GM12878 (cell line): ENCODE data around the gene ANKRD6. TPM values are rescaled to one million over a fixed set of nuclear protein-coding genes. Genes with fewer than 3 reads are reported as not detected.
A peak's percentile ranks its signal among the peaks of the same experiment; 100 is the strongest.

Experiments used
- BHLHE40 ChIP-seq, 2 experiments: fragments of 450-650 bp in 1 of 2; IDR thresholded peaks; 2 replicates each; pipeline ENCODE4 v1.6.1; 2011 to 2017; ENCODE audit warnings: low read depth in 2 of 2, borderline replicate concordance in 1 of 2, improper control_type of control experiment in 1 of 2, low read length in 1 of 2, mild to moderate bottlenecking in 1 of 2
- CHD4 ChIP-seq: fragments of 200-600 bp; sonication (generic); IDR thresholded peaks from 2 replicates; pipeline ENCODE4 v1.6.1; 2016; ENCODE audit warnings: mild to moderate bottlenecking
- EP300 ChIP-seq, 2 experiments: fragments of 150-350 bp in 1 of 2; IDR thresholded peaks; 2 replicates each; pipeline ENCODE4 v1.6.1; 2011 to 2012; ENCODE audit warnings: low read depth in 2 of 2, low read length in 2 of 2, borderline replicate concordance in 1 of 2, improper control_type of control experiment in 1 of 2, inconsistent platforms in 1 of 2; ENCODE audit not compliant: control insufficient read depth in 1 of 2
- HDAC2 ChIP-seq: fragments of 200-600 bp; sonication (generic); IDR thresholded peaks from 2 replicates; pipeline ENCODE4 v1.6.1; 2017
- MTA3 ChIP-seq: IDR thresholded peaks from 2 replicates; pipeline ENCODE4 v1.6.1; 2012; ENCODE audit warnings: low read length, inconsistent platforms, borderline replicate concordance
- NFYA ChIP-seq: IDR thresholded peaks from 2 replicates; pipeline ENCODE4 v1.6.1; 2011; ENCODE audit warnings: low read depth, mild to moderate bottlenecking, low read length, improper control_type of control experiment, borderline replicate concordance
- PAX8 ChIP-seq: fragments of 450-650 bp; IDR thresholded peaks from 2 replicates; pipeline ENCODE4 v1.6.1; 2017; ENCODE audit warnings: mild to moderate bottlenecking, moderate library complexity
- POU2F2 ChIP-seq: IDR thresholded peaks from 3 replicates; pipeline ENCODE4 v1.6.1; 2011; ENCODE audit warnings: low read depth, mild to moderate bottlenecking, low read length, borderline replicate concordance
- RELA ChIP-seq: fragments of 450-650 bp; IDR thresholded peaks from 2 replicates; pipeline ENCODE4 v1.8.0; 2014; ENCODE audit warnings: borderline replicate concordance; ENCODE audit not compliant: partially characterized antibody
- TARDBP ChIP-seq: IDR thresholded peaks from 2 replicates; pipeline ENCODE4 v1.6.1; 2016; ENCODE audit warnings: borderline replicate concordance
- TBL1XR1 ChIP-seq: IDR thresholded peaks from 2 replicates; pipeline ENCODE4 v1.6.1; 2012; ENCODE audit warnings: low read depth, low read length, improper control_type of control experiment
- YBX1 ChIP-seq: fragments of 450-650 bp; IDR thresholded peaks from 2 replicates; pipeline ENCODE4 v1.6.1; 2016; ENCODE audit warnings: antibody characterized with exemption
- ZNF217 ChIP-seq: fragments of 450-650 bp; IDR thresholded peaks from 2 replicates; pipeline ENCODE4 v1.6.1; 2017; ENCODE audit warnings: antibody characterized with exemption, mild to moderate bottlenecking
- polyA plus RNA-seq, 11 experiments: library from polyadenylated mRNA; depleted of rRNA in 4 of 11; unstranded in 6 of 11; stranded (reverse) in 5 of 11; fragments of >200 nt; fragmentation: Nextera tagmentation in 4 of 11; fragmentation: Illumina TruSeq in 1 of 11; extraction: Ambion mirVana in 4 of 11; extraction: Trizol in 1 of 11; gene quantifications; 1 replicate in 1 of 11; 2 replicates in 10 of 11; pipeline versions ENCODE4 v1.2.1 to v1.2.3, GENCODE V29; 2011 to 2016; ENCODE audit warnings: inconsistent platforms in 2 of 11, missing spikeins in 2 of 11, low read depth in 1 of 11
- total RNA-seq, 4 experiments: library from RNA; depleted of rRNA in 3 of 4; stranded (reverse); fragments of >200 nt in 3 of 4; fragmentation: Illumina TruSeq in 1 of 4; extraction: Trizol in 1 of 4; gene quantifications; 2 replicates each; pipeline versions ENCODE4 v1.2.1 to v1.2.3, GENCODE V29; 2013 to 2021
- TF ChIP-seq, protein P1 (sequence below): IDR thresholded peaks from 2 replicates; pipeline ENCODE4 v1.6.1; 2012; ENCODE audit warnings: low read depth, low read length, improper control_type of control experiment

The ANKRD6 gene
- total and polyA plus RNA-seq, 10 of the 15 experiments (the other 5 are each of a cell fraction or from before 2014, with no cell fraction given), result 0.03 to 0.90 (median 0.38) TPM

DNA sequence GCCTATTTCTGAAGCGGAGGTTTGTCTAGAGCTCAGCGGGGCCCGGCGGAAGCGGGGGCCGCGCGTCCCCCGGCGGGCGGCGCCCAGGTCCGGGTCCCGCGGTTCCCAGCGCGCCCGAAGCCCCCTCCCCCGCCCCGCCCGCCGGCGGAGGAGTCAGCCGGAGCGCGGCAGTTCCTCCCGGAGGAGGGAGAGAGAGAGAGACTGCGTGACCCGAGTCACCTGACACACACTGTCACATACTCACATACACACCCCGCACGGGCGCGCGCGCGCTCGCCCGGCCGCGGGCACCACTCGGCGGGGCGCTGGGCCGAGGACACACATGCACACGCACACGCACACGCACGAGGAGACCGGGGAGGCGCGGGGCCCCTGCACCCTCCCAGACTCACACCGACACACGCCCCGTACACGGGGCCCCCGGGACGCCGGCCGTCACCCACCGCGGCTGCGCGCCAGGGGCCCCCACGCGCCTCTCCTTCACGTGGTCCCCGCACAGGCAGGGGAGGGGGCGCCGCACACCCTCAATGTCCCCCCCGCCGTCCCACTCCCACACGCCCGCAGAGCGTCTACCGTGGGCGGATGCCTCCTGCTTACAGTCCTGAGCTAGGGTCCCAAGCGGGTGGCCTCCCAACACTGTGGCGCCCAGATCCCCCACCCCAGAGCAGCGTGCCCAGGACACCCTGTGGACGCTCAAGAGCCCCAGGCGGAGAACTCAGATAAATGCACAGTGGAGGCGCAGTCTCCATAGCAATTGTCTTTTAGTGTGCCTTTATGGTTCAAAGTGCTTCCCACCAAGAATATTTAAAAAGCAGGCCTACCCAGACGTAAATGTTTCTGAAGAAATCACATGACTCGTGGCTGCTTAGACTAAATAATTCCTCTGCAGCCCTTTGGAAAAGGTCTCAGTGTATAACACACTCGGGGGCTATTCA is 20.6 kb upstream of the ANKRD6 start, which contains the start of gene RRAGD (continued):
- TF ChIP-seq BHLHE40 (IDR thresholded peaks at IDR 0.05; ENCODE audit: borderline replicate concordance in 1 of 2, low read depth in 2 of 2, low read length in 1 of 2) (peak in 1 of 2 experiments; percentile 89; a peak in 2 of 4 replicates), CHD4 (no peak), PAX8 (no peak), TBL1XR1 (0 out of 2 replicates have a peak, but pooled peaks have one; percentile 7), RELA (no peak), MTA3 (no peak), NFYA (no peak), ZNF217 (no peak), POU2F2 (no peak), EP300 (IDR thresholded peaks at IDR 0.05; ENCODE audit: borderline replicate concordance in 1 of 2, control insufficient read depth in 1 of 2, low read depth in 2 of 2, low read length in 2 of 2) (no peak), YBX1 (no peak), HDAC2 (no peak), TARDBP (no peak)
- TF ChIP-seq, protein P1, sequence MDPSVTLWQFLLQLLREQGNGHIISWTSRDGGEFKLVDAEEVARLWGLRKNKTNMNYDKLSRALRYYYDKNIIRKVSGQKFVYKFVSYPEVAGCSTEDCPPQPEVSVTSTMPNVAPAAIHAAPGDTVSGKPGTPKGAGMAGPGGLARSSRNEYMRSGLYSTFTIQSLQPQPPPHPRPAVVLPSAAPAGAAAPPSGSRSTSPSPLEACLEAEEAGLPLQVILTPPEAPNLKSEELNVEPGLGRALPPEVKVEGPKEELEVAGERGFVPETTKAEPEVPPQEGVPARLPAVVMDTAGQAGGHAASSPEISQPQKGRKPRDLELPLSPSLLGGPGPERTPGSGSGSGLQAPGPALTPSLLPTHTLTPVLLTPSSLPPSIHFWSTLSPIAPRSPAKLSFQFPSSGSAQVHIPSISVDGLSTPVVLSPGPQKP, result no peak
- TF ChIP-seq, all 136 proteins: peak for 23
